ENCODE results near the gene ARFGEF3.
A peak's percentile ranks its signal among the peaks of the same experiment; 100 is the strongest.

The ARFGEF3 gene

DNA sequence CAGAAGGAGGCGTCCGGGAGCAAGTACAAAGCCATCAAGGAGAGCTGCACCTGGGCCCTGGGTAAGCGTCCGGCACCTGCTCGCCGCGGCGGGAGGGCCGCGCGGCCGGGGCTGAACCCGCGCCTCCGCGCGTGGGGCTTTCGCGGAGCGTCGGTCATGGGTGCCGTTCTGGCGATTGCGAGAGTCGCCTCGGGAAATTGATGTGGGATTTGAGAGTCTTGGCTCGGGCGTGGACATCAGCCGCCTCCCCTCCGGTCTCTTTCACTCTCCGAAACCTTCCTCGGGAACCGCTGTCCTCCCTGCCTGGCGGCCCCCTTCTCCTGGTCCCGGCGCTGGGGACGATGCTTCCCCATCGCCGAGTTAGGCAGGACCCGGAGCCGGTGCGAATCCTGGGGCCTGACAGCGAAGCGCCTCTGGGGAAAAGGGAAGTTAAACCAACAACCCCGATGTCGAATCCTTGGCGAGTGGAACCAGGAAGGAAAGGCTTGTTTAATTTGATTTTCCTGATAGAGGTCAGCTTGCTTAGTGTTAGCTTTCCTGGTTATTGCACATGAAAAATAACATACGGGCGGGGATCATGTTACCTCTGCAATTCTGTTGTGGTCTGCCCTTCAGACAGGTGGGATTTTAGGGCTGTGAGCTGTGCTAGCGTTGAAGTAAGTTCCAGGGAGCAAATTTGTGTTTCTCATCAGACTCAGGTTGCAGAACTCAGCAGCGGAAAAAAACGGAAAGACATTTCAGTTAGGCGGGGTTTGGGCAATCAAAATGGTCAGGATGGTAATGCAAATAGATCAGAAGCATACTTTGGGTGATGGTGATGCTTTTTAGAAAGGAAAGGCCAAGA, 594 bp downstream of the ARFGEF3 start:
- peak; percentile 23 for DNase-seq (ENCODE audit: low spot score)

GRCh38 chr6:138162955-138163575, 1.3 kb downstream of the ARFGEF3 start:
- no peak for DNase-seq (ENCODE audit: low spot score)

- DNase-seq (ENCODE audit: low spot score): no peak
Measured at GRCh38 chr6:138175596-138175995, 13.9 kb downstream of the ARFGEF3 start.

GRCh38 chr6:138176652-138177232, 15.0 kb downstream of the ARFGEF3 start:
- DNase-seq (ENCODE audit: low spot score): no peak

DNA sequence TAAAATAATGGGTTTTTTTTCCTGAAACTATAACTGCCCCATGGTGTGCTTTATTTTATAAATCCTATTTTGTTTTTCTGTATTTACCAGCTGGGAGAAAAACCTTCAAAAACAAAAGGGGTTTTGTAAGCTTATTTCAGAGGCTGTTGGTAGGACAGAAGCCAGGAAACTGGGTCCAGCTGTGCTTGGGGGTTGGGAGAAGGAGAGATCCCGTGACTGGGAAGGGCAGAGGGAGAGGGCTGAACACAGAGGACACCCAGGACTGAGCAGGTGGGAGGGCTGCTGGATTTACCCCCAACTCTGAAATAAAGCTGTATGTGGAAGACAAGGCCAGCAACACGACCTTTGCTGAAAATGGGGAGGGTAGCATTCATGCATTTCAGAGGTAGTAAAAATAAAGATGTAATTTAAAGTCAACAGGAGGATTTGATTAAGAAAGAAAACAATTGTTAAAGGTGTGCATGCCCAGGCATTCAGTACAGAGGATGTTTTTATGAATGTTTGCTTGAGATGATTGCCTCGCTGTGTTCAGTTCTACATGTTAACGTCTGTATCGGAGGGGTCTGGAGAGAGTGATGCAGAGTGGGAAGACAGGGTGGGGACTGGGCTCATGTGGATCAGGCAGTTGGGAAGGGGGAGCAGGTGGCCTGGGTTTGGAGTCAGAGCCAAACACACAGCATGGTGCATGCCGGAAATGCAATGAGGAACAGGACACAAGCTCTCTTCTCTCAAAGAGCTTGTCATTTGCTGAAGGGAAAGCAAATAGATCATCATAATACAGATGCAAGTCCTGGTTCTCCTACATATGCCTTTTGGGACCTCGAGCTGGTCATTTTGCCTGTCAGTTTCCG, 21.4 kb downstream of the ARFGEF3 start:
- no peak for DNase-seq (ENCODE audit: low spot score)

DNA sequence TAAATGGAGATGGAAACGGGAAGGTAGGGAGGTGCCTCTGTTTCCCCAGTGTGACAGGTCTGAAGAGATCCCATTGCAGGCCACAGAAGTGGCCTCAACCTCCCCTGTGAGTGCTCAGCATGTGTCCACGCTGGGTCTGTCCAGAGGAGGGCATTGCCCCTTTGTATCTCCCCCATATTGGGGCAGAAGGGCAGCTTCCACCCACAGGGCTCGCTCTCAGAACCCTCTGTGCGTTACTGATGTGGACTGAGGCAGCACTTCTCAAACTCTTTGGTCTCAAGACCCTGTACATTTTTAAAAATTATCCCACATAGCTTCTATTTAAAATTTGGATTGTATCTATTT, 22.0 kb downstream of the ARFGEF3 start:
- no peak for DNase-seq (ENCODE audit: low spot score)

DNA sequence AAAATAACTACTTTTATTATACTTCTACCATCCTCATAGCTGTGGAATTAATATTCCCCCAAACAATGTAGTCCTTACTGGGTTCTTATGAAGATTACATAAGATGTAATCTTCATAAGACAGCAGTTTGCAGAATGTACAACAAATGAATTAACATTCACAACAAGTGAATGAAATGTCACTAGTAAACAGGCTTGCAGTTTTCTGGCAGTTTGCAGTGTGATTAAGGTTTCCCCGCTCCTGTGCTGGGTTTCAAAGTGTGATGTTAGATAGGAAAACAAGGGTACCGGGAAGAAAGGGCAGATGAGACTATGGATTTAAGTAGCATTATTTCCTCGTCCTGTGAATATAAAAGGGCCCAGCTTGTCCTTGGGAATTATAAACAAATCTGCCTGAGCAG, 22.5 kb downstream of the ARFGEF3 start:
- no peak for DNase-seq (ENCODE audit: low spot score)

DNA sequence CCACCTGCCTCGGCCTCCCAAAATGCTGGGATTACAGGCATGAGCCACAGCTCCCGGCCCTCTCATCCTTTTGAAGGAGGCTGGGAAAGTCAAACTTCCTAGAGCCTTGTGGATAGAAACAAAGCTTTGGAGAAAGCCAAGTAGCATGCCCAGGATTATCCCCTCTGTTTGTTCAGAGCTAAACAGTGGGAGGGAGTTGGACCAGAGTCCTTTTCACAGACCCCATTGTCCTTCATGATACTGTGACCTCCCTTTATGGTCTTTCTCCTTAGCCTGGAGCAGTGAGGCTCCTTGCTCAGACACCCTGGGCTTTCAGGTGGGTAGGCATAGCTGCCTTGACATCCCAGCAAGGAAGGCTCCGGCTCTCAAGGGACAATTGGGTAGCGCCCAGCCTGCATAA, 25.4 kb downstream of the ARFGEF3 start:
- DNase-seq (ENCODE audit: low spot score): no peak

GRCh38 chr6:138188278-138188941, 26.7 kb downstream of the ARFGEF3 start:
- DNase-seq (ENCODE audit: low spot score): no peak

DNA sequence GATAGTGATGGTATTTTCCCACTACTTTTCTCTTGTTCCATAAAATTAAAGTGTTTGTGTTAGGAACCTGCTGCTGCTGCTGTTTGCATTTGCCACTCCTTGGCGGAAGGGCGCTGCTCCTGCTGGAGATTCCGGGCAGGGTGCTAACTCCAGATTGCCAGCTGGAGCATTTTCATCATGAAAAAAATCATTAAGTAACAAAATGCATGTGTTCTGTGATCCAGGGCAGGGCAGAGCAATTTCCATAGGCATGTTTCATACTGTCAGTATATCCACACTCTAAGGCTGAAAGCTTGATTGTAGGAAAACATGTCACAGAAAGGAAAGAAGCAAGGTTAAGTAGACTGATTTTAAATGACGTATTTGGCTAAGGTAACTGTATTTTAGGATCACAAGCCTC, 32.5 kb downstream of the ARFGEF3 start:
- DNase-seq (ENCODE audit: low spot score): no peak

- no peak for DNase-seq (ENCODE audit: low spot score)
Measured at GRCh38 chr6:138196122-138196738, 34.5 kb downstream of the ARFGEF3 start.

DNA sequence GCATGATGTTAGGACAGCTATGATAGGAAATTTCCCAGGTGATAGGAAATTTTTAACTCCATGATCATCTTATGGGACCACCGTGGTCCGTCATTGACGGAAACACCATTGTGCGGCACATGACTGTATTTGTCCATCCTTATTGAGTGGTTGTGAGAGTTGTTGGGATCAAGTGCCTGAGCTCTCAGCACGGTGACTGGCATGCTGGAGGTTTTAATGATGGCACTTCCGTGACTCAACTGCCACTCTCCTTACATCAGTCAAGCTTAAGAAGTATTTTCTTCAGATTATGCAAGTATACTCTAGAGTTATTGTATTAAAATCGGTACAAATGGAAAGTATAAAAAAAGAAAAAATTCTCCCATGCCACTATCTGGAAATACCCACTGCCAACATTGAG, 35.8 kb downstream of the ARFGEF3 start:
- DNase-seq (ENCODE audit: low spot score): no peak

GRCh38 chr6:138198430-138199091, 36.8 kb downstream of the ARFGEF3 start:
- DNase-seq (ENCODE audit: low spot score): no peak

DNA sequence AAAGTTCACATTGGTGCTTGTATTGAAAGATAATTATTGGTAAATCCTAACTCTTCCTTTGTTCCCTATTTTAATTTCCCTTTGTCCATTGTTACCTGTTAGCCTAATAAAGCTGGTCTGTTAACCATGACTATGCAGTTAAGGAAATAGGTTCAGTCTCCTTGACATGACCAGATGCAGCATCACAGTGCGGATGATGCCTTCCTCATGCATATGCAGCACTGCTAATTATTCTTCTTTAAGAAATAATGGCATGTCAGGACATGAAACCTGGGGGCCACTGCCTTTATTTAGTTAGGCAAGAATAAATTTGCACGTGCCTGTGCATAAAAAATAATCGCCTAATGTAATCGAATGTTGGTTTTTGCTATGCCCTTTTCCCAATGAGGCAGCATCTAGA, 40.1 kb downstream of the ARFGEF3 start:
- DNase-seq (ENCODE audit: low spot score): no peak

- DNase-seq (ENCODE audit: low spot score): no peak
Measured at GRCh38 chr6:138203315-138203714, 41.6 kb downstream of the ARFGEF3 start.

DNA sequence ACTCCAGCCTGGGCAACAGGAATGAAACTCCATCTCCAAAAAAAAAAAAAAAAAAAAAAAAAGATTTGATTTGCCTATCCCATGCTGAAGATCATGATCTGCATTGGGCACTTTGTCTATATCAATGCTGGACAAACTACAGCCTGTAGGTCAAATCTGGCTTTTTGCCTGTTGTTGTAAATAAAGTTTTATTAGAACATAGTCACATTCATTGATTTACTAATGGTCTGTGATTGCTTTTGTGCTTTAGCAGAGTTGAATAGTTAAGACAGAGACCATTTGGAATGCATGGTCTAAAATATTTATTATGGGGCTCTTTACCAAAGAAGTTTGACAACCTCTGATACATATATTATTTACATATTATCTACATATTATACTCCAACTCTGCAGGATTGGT, 42.6 kb downstream of the ARFGEF3 start:
- no peak for DNase-seq (ENCODE audit: low spot score)

DNA sequence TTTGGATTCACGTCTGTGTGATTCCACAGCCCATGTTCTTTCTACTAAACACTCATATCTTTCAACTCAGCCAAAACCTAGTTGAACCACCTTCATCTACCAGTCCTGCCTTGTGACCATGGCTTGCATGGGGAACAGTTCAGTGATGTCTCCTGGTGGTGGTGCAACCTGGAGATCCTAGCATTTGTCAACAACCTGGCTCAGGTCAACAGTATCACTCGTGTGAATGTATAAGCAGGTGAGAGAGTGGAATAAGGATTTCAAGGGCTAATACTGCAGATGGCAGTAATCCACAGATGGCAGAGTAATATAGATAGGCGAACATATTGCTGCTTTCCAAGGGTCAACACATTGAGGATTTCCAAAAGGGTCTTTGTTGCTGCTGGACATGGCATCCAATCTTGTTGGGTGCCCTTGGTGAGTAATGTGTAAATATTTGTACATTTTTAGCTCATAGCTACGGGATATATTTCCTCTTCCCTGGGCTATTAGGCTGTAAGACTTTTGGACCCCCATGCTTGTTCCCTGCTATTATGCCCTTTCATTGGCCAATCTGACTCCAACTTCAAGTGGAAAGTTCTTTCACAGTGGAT, 43.1 kb downstream of the ARFGEF3 start:
- no peak for DNase-seq (ENCODE audit: low spot score)

DNA sequence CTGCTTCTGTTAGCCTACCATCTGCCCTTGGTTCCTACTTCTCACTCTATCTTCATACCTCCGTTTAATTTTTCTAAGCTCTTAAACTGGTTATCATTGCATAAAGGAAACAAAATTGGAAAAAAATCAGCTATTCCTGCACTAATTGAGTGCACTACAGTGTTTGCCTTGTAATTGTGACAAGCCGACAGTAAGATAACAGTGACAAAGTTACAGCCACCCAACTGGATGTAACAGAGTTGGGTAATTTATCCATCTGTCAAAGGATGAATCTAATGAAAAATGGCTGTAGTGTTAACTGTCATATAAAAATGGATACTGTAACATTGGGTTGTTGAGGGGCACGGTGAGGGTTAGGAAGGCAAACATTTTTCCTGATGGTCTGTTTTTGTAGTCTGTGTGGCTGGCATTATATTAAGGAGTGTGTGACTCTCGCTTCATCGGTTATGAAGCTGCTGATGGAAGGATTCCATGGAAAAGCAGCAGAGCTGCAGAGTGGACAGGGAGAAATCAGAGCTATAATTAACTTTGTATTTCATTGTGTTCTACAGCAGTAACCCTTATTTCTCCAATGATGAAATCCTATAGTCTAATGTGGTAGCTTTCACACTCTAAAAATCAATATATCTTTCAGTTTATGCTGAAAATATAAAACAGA, 43.8 kb downstream of the ARFGEF3 start:
- no peak for DNase-seq (ENCODE audit: low spot score)

DNA sequence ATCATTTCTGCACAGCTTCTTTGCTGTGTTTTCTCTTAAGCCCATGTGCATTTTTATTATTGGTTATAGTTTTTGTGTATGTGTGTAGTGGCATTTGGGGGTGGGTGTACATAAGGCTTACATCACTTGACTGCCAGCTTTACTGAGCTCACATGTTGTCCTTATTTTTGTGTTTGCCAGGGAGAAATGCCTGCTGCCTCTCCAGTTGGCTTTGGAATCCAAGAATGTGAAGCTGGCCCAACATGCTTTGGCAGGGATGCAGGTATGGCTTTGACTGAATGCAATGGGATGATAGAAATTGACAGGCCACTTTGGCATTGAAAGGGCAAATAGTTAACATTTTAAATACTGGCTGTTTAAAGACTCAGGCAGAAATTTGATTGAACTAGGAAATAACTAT, 45.1 kb downstream of the ARFGEF3 start:
- DNase-seq (ENCODE audit: low spot score): no peak

- no peak for DNase-seq (ENCODE audit: low spot score)
Measured at GRCh38 chr6:138211048-138211581, 49.4 kb downstream of the ARFGEF3 start.

Measured in AG08396 (cell line).